OCI-LY7 (cell line): ENCODE measurements around the gene PTPN9.

Experiments used
- EZH2phosphoT487 ChIP-seq: fragments of 200-600 bp; sonication (generic); IDR thresholded peaks from 2 replicates; pipeline ENCODE4 v1.6.1; 2018; ENCODE audit warnings: low read depth, borderline replicate concordance, mild to moderate bottlenecking, mixed run types, antibody characterized with exemption, low read length, moderate library complexity, mixed read lengths
- TF ChIP-seq, protein P1 (sequence below): fragments of 200-600 bp; sonication (generic); conservative IDR thresholded peaks from 2 replicates; pipeline ENCODE4 v1.5.1; 2014; ENCODE audit warnings: mild to moderate bottlenecking, antibody characterized with exemption, low read length, moderate library complexity, mixed read lengths

GRCh38 chr15:75483106-75483505, 96.0 kb downstream of the PTPN9 start:
- TF ChIP-seq, protein P1, sequence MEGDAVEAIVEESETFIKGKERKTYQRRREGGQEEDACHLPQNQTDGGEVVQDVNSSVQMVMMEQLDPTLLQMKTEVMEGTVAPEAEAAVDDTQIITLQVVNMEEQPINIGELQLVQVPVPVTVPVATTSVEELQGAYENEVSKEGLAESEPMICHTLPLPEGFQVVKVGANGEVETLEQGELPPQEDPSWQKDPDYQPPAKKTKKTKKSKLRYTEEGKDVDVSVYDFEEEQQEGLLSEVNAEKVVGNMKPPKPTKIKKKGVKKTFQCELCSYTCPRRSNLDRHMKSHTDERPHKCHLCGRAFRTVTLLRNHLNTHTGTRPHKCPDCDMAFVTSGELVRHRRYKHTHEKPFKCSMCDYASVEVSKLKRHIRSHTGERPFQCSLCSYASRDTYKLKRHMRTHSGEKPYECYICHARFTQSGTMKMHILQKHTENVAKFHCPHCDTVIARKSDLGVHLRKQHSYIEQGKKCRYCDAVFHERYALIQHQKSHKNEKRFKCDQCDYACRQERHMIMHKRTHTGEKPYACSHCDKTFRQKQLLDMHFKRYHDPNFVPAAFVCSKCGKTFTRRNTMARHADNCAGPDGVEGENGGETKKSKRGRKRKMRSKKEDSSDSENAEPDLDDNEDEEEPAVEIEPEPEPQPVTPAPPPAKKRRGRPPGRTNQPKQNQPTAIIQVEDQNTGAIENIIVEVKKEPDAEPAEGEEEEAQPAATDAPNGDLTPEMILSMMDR: no peak
- no peak for TF ChIP-seq EZH2phosphoT487
